Activated naive CD4-positive, alpha-beta T cell treated with anti-CD3 and anti-CD28 coated beads, Interleukin-2, amount 50 U/mL, for 72 hours (primary cell): ENCODE measurements around the gene HOXA4. TPM values are rescaled to one million over a fixed set of nuclear protein-coding genes. Genes with fewer than 3 reads are reported as not detected.

Source experiments
- ATAC-seq, 2 donors: fragments of 150-1000 bp; cut with Tn5 transposase; 2 replicates each; pipeline ENCODE4 v1.10.0; 2021; ENCODE audit warnings: mild to moderate bottlenecking in 2 of 2, moderate library complexity in 2 of 2
- DNase-seq, 2 donors: peaks; one replicate each; pipeline ENCODE4 v3.0.0; 2021 to 2022; ENCODE audit warnings: low spot score in 2 of 2
- H3K27ac Mint-ChIP-seq, 2 donors: one replicate each; pipeline ENCODE4 v1.8.0; 2022; ENCODE audit warnings: mild to moderate bottlenecking in 2 of 2, mixed read lengths in 2 of 2
- H3K36me3 Mint-ChIP-seq, 2 donors: one replicate each; pipeline ENCODE4 v1.8.0; 2022; ENCODE audit warnings: mixed read lengths in 2 of 2
- H3K9me3 Mint-ChIP-seq, 2 donors: one replicate each; pipeline ENCODE4 v1.8.0; 2022; ENCODE audit warnings: mixed read lengths in 2 of 2
- total RNA-seq, 2 donors: library from RNA; stranded (reverse); gene quantifications; one replicate each; pipeline ENCODE4 v1.2.3, GENCODE V29; 2022

Gene HOXA4
- total RNA-seq, 2 donors from 2014 or later: 0.59 TPM; not detected in 1

DNA sequence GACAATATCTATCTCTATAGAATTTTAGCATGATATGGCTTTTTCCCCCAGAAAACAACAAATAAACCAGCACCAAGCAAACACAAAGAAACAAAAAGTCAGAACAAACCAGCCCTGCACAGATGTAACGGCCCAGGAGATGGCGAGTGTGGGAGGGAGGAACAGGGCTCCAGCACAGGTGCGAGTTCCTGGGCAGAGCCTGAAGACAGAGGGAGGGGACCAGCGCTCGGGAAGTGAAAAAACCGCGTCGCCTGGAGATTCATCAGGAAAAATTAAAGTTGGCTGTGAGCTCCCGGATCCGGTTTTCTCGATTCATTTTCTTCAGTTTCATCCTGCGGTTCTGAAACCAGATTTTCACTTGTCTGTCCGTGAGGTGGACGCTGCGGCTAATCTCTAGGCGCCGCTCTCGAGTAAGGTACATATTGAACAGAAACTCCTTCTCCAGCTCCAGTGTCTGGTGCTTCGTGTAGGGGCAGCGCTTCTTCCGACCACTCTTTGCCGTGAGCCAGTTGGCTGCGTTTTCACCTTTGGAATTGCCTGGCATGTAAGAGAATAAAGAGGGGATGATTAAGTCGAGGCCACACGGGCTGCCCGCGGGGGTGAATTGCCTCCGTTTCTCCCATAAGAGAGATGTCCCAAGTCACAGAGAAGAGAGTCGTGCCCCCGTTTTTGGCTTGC is 41.2 kb upstream of the HOXA4 start:
- Mint-ChIP-seq H3K36me3 (peaks cover 0 to 19% of the 10 kb centered on the region in 2 donors), H3K9me3 (no peaks in the 10 kb centered on the region), H3K27ac (peak overlapping the region in 1 of 2 donors; percentile 94)
- no peak for DNase-seq
- ATAC-seq: no peak

DNA sequence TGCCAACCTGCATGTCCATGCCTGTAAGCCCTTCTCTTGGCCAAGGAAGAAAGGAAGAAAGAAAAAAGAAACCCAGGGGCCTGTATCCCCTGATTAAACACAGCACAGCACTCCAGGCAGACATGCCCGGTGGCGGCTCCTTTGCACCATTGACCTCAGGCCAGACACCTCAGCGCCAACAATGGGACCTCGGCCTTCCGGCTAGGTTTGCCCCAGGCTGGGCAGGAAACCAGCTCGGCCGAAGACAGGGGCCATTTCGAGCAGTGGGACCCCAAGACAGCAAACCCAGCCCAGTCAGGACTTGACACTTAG is 40.7 kb upstream of the HOXA4 start:
- no peaks in the 10 kb centered on the region for H3K9me3 Mint-ChIP-seq
- no peak for ATAC-seq
- H3K36me3 Mint-ChIP-seq: peaks cover 0 to 19% of the 10 kb centered on the region in 2 donors
- no peak for DNase-seq
- H3K27ac Mint-ChIP-seq: peak overlapping the region in 1 of 2 donors; percentile 36

DNA sequence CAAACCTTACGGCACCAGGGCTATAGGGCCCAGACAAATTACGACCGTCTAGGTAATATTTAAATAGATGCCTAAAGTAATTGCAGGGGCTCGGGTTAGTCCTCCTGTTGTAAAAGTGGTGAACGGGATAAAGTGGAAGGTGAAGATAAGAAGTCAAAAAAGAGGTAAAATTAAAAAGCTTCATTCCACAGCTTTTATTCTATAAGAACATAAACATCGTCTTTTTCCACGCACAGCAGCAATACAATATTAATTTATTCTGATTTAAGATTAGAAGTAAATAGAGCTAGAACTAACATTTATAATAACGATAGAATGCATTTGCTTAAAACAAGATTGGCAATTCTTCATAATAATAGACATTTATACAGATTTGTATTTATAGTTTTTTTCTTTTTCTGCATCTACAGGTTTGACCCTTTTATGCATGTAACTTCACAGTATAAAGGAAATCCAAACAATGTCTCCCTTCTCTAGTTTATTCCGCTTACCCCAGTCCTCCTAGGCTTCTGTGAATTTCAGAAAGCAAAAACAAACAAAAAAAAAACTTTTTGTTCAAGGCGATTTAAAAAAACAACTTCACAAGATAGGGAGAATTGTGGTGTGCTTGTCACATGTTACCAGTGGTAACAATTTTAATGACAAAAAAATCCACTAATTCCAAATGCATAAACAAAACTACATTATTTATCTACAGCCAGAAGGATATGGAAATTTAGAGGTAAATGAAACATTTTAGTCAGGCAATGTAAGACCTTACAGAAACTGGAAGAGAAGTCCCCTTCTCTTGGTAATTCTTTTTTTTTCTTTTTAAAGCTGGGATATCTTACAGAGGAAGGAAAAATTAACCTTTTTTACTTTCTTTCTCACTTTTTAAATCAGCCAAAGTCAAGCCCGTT is 40.1 kb upstream of the HOXA4 start:
- H3K9me3 Mint-ChIP-seq: no peaks in the 10 kb centered on the region
- DNase-seq: no peak
- H3K36me3 Mint-ChIP-seq: peaks cover 0 to 19% of the 10 kb centered on the region in 2 donors
- H3K27ac Mint-ChIP-seq: peak overlapping the region in 1 of 2 donors; percentile 36
- no peak for ATAC-seq

DNA sequence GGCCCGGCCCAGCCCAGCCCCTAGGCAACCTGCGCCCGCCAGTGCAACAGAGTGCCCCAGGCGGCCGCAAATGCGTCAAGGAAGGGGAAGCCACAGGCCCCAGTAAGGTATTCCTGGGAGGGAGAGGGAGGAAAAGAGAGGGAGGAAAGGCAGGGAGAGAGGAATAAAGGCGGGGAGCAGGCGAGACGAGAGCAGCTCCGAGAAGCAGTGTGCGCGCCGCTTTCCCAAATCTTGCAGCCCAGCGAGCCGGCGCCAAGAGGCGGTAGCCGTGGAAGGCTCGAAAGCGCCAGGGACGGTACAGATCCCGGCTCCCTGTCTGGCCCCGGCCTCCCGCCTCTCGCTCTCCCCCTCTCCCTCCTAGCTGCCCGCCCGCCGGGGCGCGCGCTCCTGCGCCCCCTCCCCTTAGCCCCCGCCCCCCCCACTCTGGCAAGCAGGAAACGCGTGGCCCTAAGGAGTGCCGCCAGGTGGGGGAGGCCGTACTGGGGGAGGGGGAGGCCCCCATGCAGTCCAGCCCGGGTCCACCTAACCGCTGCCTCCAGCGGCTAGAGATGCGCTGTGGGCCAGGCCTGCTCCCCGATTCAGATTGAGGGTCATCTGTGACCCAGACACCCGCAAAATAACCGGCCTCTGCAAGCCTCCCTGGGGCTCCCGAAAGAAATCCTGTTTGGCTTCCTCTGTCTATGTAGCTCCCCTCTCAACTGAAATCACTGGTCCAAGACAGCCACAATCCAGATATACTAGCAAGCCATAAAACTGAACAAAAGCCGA is 39.3 kb upstream of the HOXA4 start:
- no peak overlapping the region for H3K27ac Mint-ChIP-seq
- no peak for DNase-seq
- H3K36me3 Mint-ChIP-seq: peaks cover 0 to 19% of the 10 kb centered on the region in 2 donors
- H3K9me3 Mint-ChIP-seq: no peaks in the 10 kb centered on the region
- ATAC-seq: no peak

DNA sequence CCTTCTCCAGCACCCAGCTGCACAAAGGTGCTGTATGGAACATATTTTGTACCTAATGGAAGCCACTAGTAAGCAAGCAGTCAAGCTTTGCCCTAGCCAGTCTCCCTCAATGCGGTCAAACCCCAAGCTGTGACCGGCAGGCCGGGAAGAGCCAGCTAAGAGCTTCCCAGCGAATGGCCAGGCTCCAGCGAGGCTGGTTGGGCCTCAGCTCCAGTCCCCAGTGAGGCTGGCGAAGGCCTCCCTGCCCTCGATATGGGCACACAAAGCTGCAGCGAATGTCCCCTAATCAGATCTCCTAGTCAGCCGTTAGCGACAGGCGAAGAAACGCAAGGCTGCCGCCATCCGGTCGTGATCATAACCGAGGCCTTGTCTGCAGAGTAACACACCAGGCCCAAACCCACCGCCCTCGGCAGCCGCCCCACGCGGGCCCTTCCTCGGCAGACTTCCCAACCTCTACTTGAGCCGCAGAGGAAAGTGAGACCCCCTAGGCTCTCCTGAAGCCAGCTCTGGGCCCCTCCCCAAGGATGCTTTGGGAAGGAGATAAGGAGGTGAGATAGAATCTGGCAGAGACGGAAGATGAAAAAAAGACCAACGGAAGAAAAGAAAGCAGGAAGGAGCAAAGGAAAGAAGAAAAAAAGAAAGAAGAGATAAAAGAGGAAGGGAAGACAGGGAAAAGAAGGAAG is 37.8 kb upstream of the HOXA4 start:
- ATAC-seq: peak in 1 of 2 donors; percentile 59
- H3K36me3 Mint-ChIP-seq: peaks cover 0 to 19% of the 10 kb centered on the region in 2 donors
- H3K9me3 Mint-ChIP-seq: no peaks in the 10 kb centered on the region
- H3K27ac Mint-ChIP-seq: peak overlapping the region in 1 of 2 donors; percentile 58
- DNase-seq: no peak

DNA sequence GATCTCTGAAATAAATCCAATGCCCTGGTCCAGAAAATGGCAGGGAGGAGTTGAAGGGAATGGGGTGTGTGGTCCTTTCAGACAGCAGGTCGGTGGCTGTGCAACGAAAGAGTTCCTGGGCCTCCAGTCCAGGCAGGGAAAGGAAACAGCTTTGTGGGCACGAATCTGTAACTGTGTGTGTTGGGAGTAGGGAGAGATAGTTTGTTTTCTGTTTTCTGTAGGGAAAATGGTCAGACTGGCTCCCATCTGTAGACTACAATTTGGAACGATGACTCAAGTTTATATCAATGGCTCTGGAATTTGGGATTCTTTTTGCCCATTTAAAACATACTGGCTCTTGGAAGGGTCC is 37.3 kb upstream of the HOXA4 start:
- H3K36me3 Mint-ChIP-seq: peaks cover 0 to 19% of the 10 kb centered on the region in 2 donors
- H3K27ac Mint-ChIP-seq: peak overlapping the region in 1 of 2 donors; percentile 93
- DNase-seq (no peak), ATAC-seq (no peak)
- no peaks in the 10 kb centered on the region for H3K9me3 Mint-ChIP-seq

DNA sequence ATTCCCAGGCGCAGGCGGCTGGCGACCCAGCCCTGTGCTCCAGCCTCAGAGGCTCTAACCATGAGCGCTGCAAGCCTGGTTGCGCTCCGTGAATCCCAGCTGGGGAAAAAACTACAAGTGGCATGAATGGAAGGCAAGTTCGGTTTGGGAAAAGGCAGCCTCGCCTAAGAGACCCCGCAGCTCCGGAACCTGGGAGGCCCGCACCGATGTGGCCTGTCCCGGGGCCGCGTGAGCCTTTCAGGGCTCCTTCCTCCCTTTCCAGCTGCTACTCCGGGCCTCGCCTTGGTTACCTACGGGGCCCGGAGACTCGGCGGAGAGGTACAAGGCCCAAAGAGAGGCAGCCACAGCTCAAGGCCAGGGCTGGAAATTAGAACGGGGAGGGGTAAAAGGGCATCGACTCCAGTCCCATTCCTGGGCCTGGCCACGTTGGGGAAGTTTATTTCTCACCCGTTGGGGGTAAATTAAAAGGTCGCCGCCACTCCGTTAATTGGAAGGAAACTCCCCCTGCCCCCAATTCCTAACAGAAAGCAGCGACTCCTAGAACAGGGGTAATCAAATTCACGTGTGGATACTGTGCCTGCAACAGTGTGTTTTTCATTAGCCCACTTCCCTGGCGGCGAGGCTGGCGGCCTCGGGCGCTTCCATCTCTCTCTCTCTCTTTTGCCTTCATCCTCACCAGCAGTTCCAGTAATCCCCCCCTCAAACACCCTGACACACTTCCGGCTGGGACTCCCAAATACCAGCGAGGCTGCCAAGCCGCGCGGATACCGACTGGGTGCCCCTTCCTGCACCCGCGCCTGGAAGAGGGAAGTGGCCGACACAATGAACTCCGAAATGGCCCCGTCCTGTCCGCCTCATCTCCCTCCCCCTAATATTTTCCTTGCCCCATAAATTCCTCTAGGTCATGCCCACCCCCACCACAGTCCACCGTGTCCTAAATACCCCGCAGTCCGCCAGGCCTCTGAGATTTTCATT is 36.3 kb upstream of the HOXA4 start:
- Mint-ChIP-seq H3K9me3 (no peaks in the 10 kb centered on the region), H3K36me3 (peaks cover 0 to 13% of the 10 kb centered on the region in 2 donors), H3K27ac (peak overlapping the region in 1 of 2 donors; percentile 93)
- DNase-seq (no peak), ATAC-seq (no peak)

DNA sequence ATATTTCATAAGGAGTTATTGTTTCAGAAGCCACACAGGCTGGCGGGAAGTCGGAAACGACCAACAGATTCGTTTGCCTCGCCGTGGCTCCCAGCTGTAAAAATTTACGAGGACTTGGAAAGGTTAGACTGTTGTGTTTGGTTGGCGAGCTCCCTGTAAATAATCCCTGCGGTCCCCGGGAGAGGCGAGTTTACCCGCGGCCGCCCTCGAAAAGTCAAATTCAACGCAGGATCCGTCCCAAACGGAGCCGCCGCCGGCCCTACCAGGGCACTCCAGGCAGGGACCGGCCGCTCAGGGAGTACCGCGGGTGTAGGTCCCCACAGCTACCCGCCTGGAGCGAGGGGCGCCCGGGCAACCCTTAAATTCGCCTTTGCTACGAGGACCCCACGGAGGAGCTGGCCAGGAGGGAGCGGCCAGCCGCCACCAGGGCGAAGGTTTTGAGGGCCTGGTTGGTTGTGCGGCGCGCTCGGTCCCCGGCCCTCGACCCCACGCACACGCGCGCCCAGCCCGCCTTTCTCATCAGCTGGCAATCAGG is 35.5 kb upstream of the HOXA4 start:
- DNase-seq: no peak
- peak overlapping the region in 1 of 2 donors; percentile 94 for H3K27ac Mint-ChIP-seq
- no peak for ATAC-seq

DNA sequence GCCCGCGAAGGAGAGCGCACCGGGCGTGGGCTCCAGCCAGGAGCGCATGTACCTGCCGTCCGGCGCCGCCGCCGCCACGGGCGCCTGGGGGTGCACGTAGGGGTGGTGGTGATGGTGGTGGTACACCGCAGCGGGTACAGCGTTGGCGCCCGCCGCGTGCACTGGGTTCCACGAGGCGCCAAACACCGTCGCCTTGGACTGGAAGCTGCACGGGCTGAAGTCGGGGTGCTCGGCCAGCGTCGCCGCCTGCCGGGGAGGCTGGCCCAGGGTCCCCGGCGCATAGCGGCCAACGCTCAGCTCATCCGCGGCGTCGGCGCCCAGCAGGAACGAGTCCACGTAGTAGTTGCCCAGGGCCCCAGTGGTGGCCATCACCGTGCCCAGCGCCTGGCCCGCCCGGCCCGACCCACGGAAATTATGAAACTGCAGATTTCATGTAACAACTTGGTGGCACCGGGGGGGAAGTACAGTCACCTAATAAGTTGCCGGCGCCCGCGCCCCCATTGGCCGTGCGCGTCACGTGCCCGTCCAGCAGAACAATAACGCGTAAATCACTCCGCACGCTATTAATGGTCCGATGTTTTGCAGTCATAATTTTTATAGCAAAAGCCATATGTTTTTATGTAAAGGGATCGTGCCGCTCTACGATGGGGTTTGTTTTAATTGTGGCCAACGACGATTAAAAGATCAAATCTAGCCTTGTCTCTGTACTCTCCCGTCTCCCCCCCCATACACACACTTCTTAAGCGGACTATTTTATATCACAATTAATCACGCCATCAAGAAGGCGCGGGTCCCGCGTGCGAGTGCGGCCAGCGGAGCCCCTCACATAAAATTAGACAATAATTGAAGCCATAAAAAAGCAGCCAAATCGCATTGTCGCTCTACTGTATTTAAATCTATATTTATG is 34.8 kb upstream of the HOXA4 start, which contains the start of gene HOXA9:
Gene HOXA9 (minus strand): TSS at position 449 of the 907 bp plus-strand sequence. CDS start 80 bp downstream, at position 369.
- ATAC-seq: no peak
- Mint-ChIP-seq H3K36me3 (peaks cover 0 to 7% of the 10 kb centered on the region in 2 donors), H3K9me3 (no peaks in the 10 kb centered on the region), H3K27ac (peak within 1 kb of the TSS in 1 of 2 donors; percentile 94)
- DNase-seq: no peak

More for the DNA sequence above, 35.5 kb upstream of the HOXA4 start:
- Mint-ChIP-seq H3K36me3 (peaks cover 0 to 7% of the 10 kb centered on the region in 2 donors), H3K9me3 (no peaks in the 10 kb centered on the region)

DNA sequence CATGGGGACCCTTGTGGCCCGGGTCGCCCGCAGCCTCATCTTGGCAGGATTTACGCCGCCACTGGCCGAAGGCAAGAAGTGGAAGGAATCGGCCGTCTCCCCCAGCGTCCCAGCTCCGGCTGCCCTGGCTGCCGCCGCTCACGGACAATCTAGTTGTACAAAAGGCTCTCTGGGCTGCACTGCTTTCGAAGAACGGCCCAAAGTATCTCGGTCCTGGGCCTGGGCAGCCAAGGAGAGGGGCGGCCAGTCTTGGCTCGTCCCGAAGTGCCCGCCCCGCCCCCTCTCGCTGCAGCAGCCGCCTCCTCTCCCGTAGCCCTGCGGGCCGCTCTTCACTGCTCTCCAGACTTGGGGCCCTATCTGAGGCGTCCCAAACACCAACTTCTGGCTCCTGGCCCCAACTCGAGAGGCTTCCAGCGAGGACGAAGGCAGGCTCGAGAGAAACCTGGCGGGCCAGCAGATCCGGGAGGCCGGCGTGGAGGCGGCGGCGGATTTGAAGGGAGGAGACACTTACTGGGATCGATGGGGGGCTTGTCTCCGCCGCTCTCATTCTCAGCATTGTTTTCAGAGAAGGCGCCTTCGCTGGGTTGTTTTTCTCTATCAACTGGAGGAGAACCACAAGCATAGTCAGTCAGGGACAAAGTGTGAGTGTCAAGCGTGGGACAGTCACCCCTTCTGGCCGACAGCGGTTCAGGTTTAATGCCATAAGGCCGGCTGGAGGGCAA is 34.0 kb upstream of the HOXA4 start:
- H3K9me3 Mint-ChIP-seq: no peaks in the 10 kb centered on the region
- no peak for ATAC-seq

DNA sequence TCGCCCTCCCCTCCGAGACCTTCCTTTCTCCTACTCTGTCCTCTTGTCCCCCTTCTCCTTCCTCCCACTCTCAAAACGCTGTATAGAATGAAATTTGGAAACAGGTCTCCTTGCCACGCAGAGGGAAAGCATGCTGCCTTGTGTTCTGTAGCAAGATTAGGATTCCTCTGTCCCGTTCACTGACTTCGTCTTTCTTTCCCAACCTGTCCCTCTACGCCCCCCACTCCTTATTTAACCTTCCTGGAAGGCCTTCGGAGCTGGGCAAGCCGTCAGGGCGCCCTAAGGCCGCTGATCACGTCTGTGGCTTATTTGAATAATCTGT is 33.4 kb upstream of the HOXA4 start:
- DNase-seq (no peak), ATAC-seq (no peak)
- Mint-ChIP-seq H3K27ac (no peak overlapping the region), H3K9me3 (no peaks in the 10 kb centered on the region), H3K36me3 (peaks cover 0 to 7% of the 10 kb centered on the region in 2 donors)

More for the DNA sequence above, 34.0 kb upstream of the HOXA4 start:
- no peak for DNase-seq
- Mint-ChIP-seq H3K27ac (peak overlapping the region in 1 of 2 donors; percentile 81), H3K36me3 (peaks cover 0 to 7% of the 10 kb centered on the region in 2 donors)

DNA sequence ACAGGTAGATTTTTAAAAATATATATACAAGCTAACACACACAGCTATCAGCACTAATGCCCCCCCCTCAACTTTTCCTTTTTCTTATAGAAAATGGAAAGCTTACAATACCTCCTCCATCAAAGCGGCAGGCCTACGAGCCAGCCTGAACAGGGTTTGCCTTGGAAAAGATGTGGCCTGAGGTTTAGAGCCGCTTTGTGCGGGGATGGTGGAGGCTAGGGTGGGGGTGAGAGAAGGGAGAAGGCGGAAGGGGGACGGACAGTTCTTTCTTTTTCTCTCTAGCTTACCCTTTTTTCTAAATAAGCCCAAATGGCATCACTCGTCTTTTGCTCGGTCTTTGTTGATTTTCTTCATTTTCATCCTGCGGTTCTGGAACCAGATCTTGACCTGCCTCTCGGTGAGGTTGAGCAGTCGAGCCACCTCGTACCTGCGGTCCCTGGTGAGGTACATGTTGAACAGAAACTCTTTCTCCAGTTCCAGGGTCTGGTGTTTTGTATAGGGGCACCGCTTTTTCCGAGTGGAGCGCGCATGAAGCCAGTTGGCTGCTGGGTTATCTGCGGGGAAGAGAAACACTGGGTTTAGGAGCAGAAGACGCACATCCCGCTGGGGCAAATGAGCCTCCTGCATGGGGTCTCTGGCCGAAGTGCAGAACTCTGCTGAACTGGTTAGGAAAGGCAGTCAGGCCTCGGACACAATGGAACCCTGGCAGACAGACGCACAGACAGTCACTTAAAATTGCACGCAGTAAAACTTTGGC is 32.9 kb upstream of the HOXA4 start:
- Mint-ChIP-seq H3K36me3 (peaks cover 0 to 2% of the 10 kb centered on the region in 2 donors), H3K9me3 (no peaks in the 10 kb centered on the region), H3K27ac (no peak overlapping the region)
- DNase-seq: no peak
- no peak for ATAC-seq

DNA sequence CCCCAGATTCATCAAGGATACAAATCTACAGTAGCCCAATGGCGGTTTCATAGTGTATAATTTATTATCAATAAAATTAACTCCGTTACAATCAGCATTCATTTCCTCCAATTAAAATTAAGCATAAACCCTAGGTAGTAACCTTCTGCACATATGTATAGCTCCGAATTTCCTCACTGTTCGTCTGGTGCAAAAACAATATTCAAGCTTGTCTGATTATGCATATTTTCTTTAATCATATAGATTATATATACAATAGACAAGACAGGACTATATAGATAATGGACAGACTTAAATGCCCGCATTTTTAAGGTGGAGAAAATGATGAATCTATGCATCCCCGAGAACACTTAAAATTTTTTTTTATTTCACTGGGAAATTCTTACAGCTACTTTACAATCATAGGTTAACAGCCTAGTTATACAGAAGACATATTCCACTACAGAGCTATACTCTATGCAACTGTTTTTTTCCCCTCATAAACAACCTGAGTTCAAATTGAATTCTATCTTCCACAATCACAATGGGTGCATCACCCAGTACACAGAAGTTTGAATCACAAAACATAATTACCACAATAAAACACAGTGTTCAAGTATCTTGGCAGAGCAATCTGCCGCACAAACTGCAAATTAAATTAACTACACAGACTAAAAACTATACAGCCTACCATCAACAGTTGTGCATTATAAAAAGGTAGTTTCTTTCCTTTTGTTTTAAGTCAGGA is 32.2 kb upstream of the HOXA4 start:
- ATAC-seq (no peak), DNase-seq (no peak)
- Mint-ChIP-seq H3K27ac (no peak overlapping the region), H3K9me3 (no peaks in the 10 kb centered on the region), H3K36me3 (no peaks in the 10 kb centered on the region)
